Endodermal cell (in vitro differentiated cells): ENCODE measurements around the gene BCL2. TPM values are rescaled to one million over a fixed set of nuclear protein-coding genes. Genes with fewer than 3 reads are reported as not detected.
"Not testable (repeated sequence)": the region's sequence is repeated elsewhere in the genome, so short reads cannot be mapped to it uniquely, and the experiment has no call there.

Source experiments
- DNase-seq: peaks from one replicate; pipeline ENCODE4 v3.0.0-alpha.2; 2017
- H3K27ac ChIP-seq: 2 replicates; pipeline ENCODE4 v1.5.1; 2013; ENCODE audit warnings: mild to moderate bottlenecking, low read depth, low read length, moderate library complexity
- H3K27me3 ChIP-seq: 2 replicates; pipeline ENCODE4 v1.6.1; 2013; ENCODE audit warnings: mild to moderate bottlenecking, low read length, moderate library complexity; ENCODE audit not compliant: insufficient read depth, control insufficient read depth, poor library complexity, severe bottlenecking
- H3K36me3 ChIP-seq: 2 replicates; pipeline ENCODE4 v1.7.0; 2013; ENCODE audit warnings: mild to moderate bottlenecking, low read length, moderate library complexity; ENCODE audit not compliant: control insufficient read depth, insufficient read depth
- H3K4me1 ChIP-seq: one replicate; pipeline ENCODE4 v1.7.0; 2013; ENCODE audit warnings: low read length; ENCODE audit not compliant: control insufficient read depth, insufficient read depth
- H3K4me3 ChIP-seq: 2 replicates; pipeline ENCODE4 v1.5.1; 2013; ENCODE audit warnings: mild to moderate bottlenecking, low read length, moderate library complexity
- H3K9ac ChIP-seq: 2 replicates; pipeline ENCODE4 v1.6.1; 2013; ENCODE audit warnings: mild to moderate bottlenecking, low read length, moderate library complexity; ENCODE audit not compliant: poor library complexity, severe bottlenecking; ENCODE audit errors: extremely low read depth
- H3K9me3 ChIP-seq: 2 replicates; pipeline ENCODE4 v1.6.1; 2013; ENCODE audit warnings: mild to moderate bottlenecking, low read length, moderate library complexity; ENCODE audit not compliant: control insufficient read depth
- H3K27ac Mint-ChIP-seq: 2 replicates; pipeline ENCODE4 v1.8.0; 2020; ENCODE audit warnings: mixed read lengths
- H3K27me3 Mint-ChIP-seq: 2 replicates; pipeline ENCODE4 v1.8.0; 2021; ENCODE audit warnings: mild to moderate bottlenecking, mixed read lengths; ENCODE audit not compliant: insufficient read depth
- H3K36me3 Mint-ChIP-seq: 2 replicates; pipeline ENCODE4 v1.8.0; 2020; ENCODE audit warnings: low read depth, mixed read lengths
- H3K4me1 Mint-ChIP-seq: 2 replicates; pipeline ENCODE4 v1.8.0; 2020; ENCODE audit warnings: mixed read lengths
- H3K4me3 Mint-ChIP-seq: 2 replicates; pipeline ENCODE4 v1.8.0; 2020; ENCODE audit warnings: mild to moderate bottlenecking, moderate library complexity, mixed read lengths
- H3K9me3 Mint-ChIP-seq: 2 replicates; pipeline ENCODE4 v1.8.0; 2020; ENCODE audit warnings: mild to moderate bottlenecking, mixed read lengths
- CTCF ChIP-seq: fragments of 200-600 bp; sonication (generic); conservative IDR thresholded peaks from 2 replicates; pipeline ENCODE4 v1.5.0; 2021; ENCODE audit warnings: antibody characterized with exemption, mild to moderate bottlenecking
- WGBS, 2 experiments: methylation state at CpG; one replicate each; pipeline versions ENCODE4 v1.1.5 to v1.1.7; 2013; ENCODE audit warnings: missing lambda C conversion rate in 2 of 2, mixed read lengths in 1 of 2; ENCODE audit not compliant: insufficient coverage in 1 of 2, insufficient read length in 1 of 2; 5-methylcytosine and 5-hydroxymethylcytosine counted together
- total RNA-seq, 2 donors: library from RNA; stranded (reverse); fragmentation: NEBNext Ultra II Directional in 1 of 2; extraction: Animal tissue kit (Norgen Biotek cat#: 25700) in 1 of 2; gene quantifications; 2 replicates in 1 of 2; 3 replicates in 1 of 2; pipeline ENCODE4 v1.2.1, GENCODE V29; 2021

The BCL2 gene
- total RNA-seq, 2 donors from 2014 or later, result 1.4 to 2.3 TPM

DNA sequence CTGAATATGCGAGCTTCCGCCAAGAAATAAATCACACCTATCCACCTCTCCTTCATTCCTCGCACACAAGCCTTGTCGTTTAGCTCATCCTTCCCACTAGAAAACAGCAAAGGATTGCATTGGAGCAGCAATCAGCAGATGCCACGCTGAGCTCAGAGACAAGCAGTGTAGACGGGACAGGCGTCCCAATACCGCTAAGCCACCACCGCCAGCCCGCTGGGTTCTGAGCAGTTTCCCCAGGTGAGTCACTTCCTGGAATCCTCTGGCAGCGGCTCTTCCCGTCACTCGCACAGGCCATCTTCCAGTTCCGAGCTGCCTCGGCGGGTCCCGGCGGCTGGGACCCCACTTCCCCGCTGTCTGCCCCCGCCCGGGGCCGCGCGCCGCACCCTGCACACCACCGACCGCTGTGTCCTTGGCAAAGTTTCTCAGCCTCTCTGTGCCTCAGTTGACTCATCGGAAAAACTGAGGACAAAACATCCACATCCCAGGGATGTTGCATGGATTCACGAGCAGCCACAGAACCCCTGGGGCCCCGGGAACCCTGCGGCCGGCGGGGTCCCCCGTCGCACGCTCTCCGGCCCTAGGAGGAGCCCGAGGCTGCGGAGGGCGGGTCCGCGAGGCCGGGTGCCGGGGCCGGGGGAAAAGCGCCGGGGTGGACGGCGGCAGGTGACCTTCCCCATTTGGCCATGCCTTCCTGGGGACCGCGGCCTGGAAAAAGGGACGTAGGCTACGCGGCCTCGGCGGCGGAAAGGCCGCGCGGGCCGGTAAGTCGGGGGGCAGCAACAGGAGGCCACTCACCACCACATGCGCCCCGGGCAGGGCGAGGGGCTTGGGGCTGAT is 46.9 kb upstream of the BCL2 start:
- Mint-ChIP-seq H3K27ac (peak overlapping the region; percentile 81), H3K36me3 (peaks cover 15% of the 10 kb centered on the region), H3K4me3 (peak overlapping the region; percentile 77), H3K27me3 (no peaks in the 10 kb centered on the region), H3K4me1 (peaks cover 8% of the 10 kb centered on the region), H3K9me3 (peaks cover 17% of the 10 kb centered on the region)
- Histone ChIP-seq H3K4me1 (peaks cover 3% of the 10 kb centered on the region), H3K4me3 (peak overlapping the region; percentile 94), H3K27ac (no peak overlapping the region), H3K27me3 (no peaks in the 10 kb centered on the region), H3K36me3 (peaks cover 11% of the 10 kb centered on the region), H3K9ac (peak overlapping the region; percentile 64), H3K9me3 (peaks cover 15% of the 10 kb centered on the region)
- WGBS, 2 experiments, result 0 to 1% methylated on average over 13 to 65 of the region's 65 CpGs
- TF ChIP-seq CTCF, result no peak
- peak; percentile 91 for DNase-seq

- no peak for TF ChIP-seq CTCF
- H3K9me3 Mint-ChIP-seq, result peaks cover 17% of the 10 kb centered on the region
- no peak for DNase-seq
- Histone ChIP-seq H3K27me3 (no peaks in the 10 kb centered on the region), H3K36me3 (peaks cover 11% of the 10 kb centered on the region), H3K27ac (no peak overlapping the region), H3K9ac (peak overlapping the region; percentile 64), H3K4me3 (peak overlapping the region; percentile 94), H3K4me1 (peaks cover 3% of the 10 kb centered on the region), H3K9me3 (peaks cover 15% of the 10 kb centered on the region)
- peaks cover 18% of the 10 kb centered on the region for H3K36me3 Mint-ChIP-seq
- no peaks in the 10 kb centered on the region for H3K27me3 Mint-ChIP-seq
- H3K4me1 Mint-ChIP-seq, result peaks cover 8% of the 10 kb centered on the region
- H3K4me3 Mint-ChIP-seq, result peak overlapping the region; percentile 77
- WGBS, 2 experiments, result 0 to 3% methylated on average over 6 to 12 of the region's 12 CpGs
- peak overlapping the region; percentile 79 for H3K27ac Mint-ChIP-seq
Observed at GRCh38 chr18:63365876-63366212, 46.3 kb upstream of the BCL2 start.

DNA sequence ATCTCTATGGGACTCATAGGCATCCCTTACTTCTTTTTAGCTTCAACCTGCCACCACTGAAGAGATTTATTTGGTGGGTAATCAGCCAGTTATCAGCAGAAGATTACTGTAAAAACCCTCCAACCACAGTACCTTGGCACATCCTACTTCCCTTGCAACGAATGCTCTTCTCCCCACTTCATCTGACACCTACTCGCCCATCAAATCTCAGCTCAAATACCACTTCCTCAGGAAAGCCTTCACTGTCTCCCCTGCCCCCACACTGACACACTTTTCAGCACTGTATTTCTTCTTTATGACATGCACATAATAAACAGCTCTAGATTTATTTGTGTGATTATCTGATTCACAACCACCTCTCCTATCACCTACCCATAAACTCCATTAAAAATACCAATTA is 44.4 kb upstream of the BCL2 start:
- peaks cover 7% of the 10 kb centered on the region for H3K9me3 Mint-ChIP-seq
- Histone ChIP-seq H3K9ac (no peak overlapping the region), H3K9me3 (peaks cover 5% of the 10 kb centered on the region), H3K27ac (no peak overlapping the region), H3K36me3 (peaks cover 27% of the 10 kb centered on the region), H3K4me3 (no peak overlapping the region), H3K4me1 (peaks cover 3% of the 10 kb centered on the region), H3K27me3 (no peaks in the 10 kb centered on the region)
- H3K4me3 Mint-ChIP-seq, result no peak overlapping the region
- DNase-seq, result no peak
- no peaks in the 10 kb centered on the region for H3K27me3 Mint-ChIP-seq
- peaks cover 8% of the 10 kb centered on the region for H3K4me1 Mint-ChIP-seq
- 89 to 96% methylated on average over 2 of the region's 2 CpGs for WGBS, 2 experiments
- H3K27ac Mint-ChIP-seq, result no peak overlapping the region
- no peak for TF ChIP-seq CTCF
- H3K36me3 Mint-ChIP-seq, result peaks cover 28% of the 10 kb centered on the region

- not testable (repeated sequence) for H3K27ac Mint-ChIP-seq, H3K4me1 Mint-ChIP-seq, H3K4me1 ChIP-seq, H3K27me3 Mint-ChIP-seq, DNase-seq, H3K4me3 Mint-ChIP-seq, H3K27me3 ChIP-seq, H3K9me3 ChIP-seq, H3K4me3 ChIP-seq, H3K9me3 Mint-ChIP-seq, H3K27ac ChIP-seq, H3K9ac ChIP-seq
- H3K36me3 Mint-ChIP-seq, result peaks cover 28% of the 10 kb centered on the region
- WGBS, 2 experiments, result no CpG with 5 or more reads among the region's 2 CpGs
- H3K36me3 ChIP-seq, result peaks cover 27% of the 10 kb centered on the region
Observed at GRCh38 chr18:63363420-63363819, 43.9 kb upstream of the BCL2 start.
